ENCODE measurements around the gene KRT37.
"Not testable (repeated sequence)": the region's sequence is repeated elsewhere in the genome, so short reads cannot be mapped to it uniquely, and the experiment has no call there.

KRT37 gene

GRCh38 chr17:41403404-41404023, 20.9 kb downstream of the KRT37 start:
- no peak for DNase-seq

DNA sequence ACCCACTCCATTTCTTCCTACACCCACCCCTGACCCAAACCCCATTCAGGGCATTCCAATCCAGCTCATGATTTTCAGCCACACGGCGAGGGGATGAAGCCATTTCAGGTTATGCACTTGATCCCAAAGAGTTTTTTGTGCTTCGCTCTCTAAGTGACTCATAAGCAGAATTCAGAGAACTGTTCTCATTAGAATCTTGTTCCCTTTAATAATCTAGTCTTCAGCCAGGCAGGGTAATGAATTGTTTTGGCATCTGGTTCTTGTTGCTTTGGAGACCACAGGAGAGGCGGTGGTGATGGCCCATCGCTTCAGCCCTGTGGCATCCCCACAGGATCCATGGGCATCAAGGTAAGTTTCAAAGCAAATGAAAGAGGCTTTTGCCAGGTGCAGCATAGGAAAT, 22.2 kb downstream of the KRT37 start:
- DNase-seq = no peak

DNA sequence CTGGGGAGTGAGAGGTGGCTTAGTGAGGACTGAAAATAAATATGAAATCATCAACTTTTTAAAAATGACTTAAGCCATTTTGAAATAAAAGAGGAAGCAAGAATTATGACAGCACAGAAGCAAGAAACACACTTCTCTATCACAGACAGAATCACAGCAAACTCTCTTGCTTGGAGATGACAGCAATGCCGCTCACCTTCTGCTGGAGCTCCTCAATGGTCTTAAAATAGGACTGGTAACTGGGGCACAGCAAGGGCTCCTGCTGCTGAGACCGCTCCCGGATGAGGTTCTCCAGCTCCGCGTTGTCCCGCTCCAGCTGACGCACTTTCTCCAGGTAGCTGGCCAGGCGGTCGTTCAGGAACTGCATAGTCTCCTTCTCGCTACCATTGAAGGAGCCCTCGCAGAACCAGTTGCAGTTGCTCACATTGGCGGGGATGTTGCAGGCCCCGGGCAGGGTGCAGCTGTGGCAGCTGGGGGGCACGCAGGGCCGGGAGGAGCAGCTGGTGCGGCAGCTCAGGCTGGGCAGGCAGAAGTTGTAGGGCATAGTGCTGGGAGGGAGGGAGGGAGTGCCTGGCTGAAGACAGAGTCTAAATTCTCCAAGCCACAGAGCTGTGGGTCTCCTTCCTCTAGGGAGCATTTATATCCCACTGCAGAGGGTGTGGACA, 27.3 kb downstream of the KRT37 start, which contains the start of gene KRT31:
Gene KRT31, minus strand, starts transcription at position 613 of the 665 bp plus-strand sequence. Its CDS starts 69 bp downstream, at position 544.
- no peak for DNase-seq

- no peak for DNase-seq
Measured at GRCh38 chr17:41396340-41396739, 28.0 kb downstream of the KRT37 start.

DNA sequence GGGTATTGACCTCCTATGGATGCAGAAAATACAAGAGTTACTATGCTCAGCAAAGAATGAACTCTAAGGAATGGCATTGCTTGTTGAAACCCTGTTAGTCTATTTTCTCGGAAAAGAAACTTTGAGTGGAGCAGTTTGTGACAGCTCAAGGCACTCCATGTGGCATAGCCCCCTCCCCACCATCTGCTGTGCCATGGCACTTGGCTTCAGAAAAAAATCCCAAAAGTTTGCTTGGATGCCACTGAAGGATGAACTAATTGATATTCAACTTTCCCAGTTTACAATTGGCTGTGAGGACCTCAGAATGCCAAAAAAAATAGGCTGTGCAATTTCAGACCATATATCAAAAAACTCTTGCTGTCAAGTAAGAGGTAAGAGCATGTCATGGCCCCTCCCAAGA, 28.8 kb downstream of the KRT37 start:
- no peak for DNase-seq

DNA sequence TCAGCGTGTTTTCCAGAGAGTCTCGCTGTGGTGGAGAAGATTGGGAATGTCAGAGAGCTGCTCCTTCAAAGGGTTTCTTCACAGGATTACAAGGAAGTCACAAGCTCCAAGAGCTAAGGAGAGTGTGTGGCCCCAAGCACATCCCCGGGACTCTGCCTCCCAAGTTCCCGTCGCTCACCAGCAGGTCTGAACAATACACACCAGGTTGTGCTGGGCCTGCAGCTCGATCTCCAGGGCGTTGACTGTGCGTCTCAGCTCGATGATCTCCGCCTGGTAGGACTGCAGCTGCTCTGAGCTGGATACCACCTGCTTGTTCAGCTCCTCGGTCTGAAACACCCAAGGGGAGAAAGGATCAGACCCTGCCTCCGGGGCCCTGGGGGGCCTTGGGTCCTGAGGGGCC, 29.3 kb downstream of the KRT37 start:
- not testable (repeated sequence) for DNase-seq

DNA sequence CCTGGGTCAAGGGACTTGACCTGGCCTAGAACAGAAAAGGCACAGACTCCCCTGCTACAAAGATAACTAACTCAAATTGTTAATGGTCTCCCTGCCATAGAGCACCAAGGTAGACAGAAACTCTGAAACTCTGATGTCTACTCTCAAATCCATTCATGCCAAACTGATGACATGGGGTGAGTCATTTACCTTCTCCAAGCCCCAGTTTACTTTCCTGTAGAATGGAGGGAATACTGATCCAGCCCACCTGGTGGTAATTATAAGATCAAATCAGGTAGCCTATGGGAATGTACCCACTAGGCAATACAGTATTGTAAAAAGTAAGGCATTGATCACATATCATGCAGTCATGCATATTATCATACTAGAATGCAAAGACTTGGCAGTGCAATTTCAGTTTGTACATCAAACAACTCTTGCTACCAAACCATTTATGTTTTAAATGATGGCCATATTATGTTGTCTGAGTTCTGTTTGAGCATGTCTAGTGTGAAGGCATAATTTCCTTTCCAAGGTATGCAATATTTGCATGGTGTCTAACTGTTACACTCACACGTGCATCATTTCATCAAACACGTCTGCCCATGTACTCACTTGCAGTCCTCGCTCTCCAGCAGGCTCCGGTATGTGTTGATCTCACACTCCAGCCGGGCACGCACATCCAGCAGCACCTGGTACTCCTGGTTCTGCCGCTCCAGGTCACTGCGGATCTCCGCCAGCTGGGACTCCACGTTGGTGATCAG, 30.0 kb downstream of the KRT37 start:
- DNase-seq = no peak

- no peak for DNase-seq
Measured at GRCh38 chr17:41393826-41394225, 30.6 kb downstream of the KRT37 start.

- no peak for DNase-seq
Measured at GRCh38 chr17:41393294-41393693, 31.1 kb downstream of the KRT37 start.

DNA sequence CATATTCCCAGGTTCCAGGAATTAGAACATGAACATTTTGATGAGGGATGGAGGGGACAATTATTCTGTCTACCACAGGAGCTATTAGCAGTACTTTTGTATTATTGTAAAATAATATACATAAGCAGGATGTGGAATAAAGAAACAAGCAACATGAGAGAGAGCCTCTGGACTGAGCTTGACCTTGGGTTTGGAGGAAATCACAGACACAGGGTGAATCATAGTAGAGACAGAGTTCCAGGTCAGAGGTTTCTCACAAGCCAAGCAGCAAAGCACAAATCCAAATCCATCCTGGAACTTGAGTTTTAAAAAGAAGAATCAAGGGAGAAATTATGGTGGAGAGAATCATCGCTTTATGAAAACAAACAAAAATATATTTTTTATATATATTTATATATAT, 32.1 kb downstream of the KRT37 start:
- no peak for DNase-seq

DNA sequence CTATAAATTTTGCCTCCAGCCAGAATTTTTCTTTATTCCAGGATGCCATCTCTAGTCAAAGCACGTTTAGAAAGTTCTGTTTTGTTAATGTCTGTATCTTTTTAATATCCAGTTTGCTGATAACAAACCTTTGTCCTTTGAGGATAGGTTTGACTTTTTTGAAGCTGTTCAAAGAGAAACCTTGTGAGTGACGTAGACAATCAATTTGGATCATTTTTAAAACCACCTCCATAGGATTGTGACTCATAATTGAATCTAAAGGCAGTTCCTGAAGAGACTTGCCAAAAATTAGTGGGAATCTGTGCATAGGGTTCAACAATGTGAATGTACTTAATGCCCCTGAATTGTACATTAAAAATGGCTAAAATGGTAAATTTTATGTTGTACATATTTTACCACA, 32.9 kb downstream of the KRT37 start:
- DNase-seq = no peak

- DNase-seq = no peak
Measured at GRCh38 chr17:41390411-41390938, 33.9 kb downstream of the KRT37 start.

- DNase-seq = no peak
Measured at GRCh38 chr17:41387670-41388069, 36.7 kb downstream of the KRT37 start.

- no peak for DNase-seq
Measured at GRCh38 chr17:41386227-41386626, 38.2 kb downstream of the KRT37 start.

- no peak for DNase-seq
Measured at GRCh38 chr17:41383690-41384089, 40.7 kb downstream of the KRT37 start.

- DNase-seq = no peak
Measured at GRCh38 chr17:41382394-41382793, 42.0 kb downstream of the KRT37 start.

DNA sequence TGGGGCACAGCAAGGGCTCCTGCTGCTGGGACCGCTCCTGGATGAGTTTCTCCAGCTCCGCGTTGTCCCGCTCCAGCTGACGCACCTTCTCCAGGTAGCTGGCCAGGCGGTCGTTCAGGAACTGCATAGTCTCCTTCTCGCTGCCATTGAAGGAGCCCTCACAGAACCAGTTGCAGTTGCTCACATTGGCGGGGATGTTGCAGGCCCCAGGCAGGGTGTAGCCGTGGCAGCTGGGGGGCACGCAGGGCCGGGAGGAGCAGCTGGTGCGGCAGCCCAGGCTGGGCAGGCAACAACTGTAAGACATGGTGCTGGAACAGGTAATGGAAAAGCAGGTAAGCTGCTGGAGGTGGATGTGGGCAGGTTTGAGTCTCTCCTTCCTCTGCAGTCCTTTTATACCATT, 42.4 kb downstream of the KRT37 start, which contains the start of gene KRT34:
Gene KRT34, minus strand, starts transcription at position 364 of the 400 bp plus-strand sequence. Its CDS starts 60 bp downstream, at position 304.
- DNase-seq = not testable (repeated sequence)

GRCh38 chr17:41380091-41380490, 44.3 kb downstream of the KRT37 start:
- not testable (repeated sequence) for DNase-seq

DNA sequence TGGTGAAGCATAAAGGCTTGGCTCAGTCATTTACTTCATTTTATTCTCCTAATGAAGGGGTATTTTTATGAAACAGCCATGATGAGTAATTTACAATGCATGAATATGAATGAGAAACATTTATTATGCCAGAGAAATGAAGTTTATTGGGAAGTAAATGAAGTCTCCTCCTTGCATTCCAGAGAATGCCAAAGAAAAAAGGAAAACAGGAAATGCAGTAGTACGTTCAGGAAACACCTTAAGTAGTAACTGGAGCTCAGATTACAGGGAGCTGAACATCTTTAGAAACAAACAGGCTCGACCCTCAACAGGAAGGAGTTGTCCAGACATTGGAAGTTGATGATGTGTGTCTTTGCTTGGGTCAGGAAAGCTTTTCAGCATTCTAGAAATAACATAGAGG, 46.8 kb downstream of the KRT37 start:
- DNase-seq = no peak
